ENCODE results near the gene CFAP73. TPM values are rescaled to one million over a fixed set of nuclear protein-coding genes. Genes with fewer than 3 reads are reported as not detected.

The CFAP73 gene
- total and polyA plus RNA-seq, 10 of the 15 experiments (the other 5 are each of a cell fraction or from before 2014, with no cell fraction given): 0.18 TPM; not detected in 9

- in situ Hi-C loops (cut with MboI): no loop called here
- POLR2A ChIA-PET: no interaction called here
- BruUV-seq (replicated peaks): no TSS peak
- Histone ChIP-seq H3K9me3 (replicated peaks; ENCODE audit: control insufficient read depth, insufficient read depth, low read length) (no peaks in the 10 kb centered on the region), H3K4me2 (ENCODE audit: control insufficient read depth, insufficient read depth) (no peak overlapping the region), H4K20me1 (ENCODE audit: control insufficient read depth, insufficient read depth) (no peaks in the 10 kb centered on the region), H2AFZ (ENCODE audit: control insufficient read depth, low read depth, low read length) (no peak overlapping the region), H3K4me3 (no peak overlapping the region), H3K27me3 (replicated peaks in 1 of 2; ENCODE audit: control insufficient read depth in 2 of 2, insufficient read depth in 2 of 2, low read length in 1 of 2) (no peaks in the 10 kb centered on the region), H3K9ac (ENCODE audit: control insufficient read depth, insufficient read depth, low read length) (no peak overlapping the region), H3K36me3 (ENCODE audit: control insufficient read depth in 2 of 2, insufficient read depth in 2 of 2, low read length in 1 of 2) (no peaks in the 10 kb centered on the region), H3K27ac (ENCODE audit: control insufficient read depth, insufficient read depth) (no peak overlapping the region), H3K4me1 (ENCODE audit: control insufficient read depth, insufficient read depth, low read length) (no peaks in the 10 kb centered on the region; the same call in 1 of the 2 replicates), H3K79me2 (ENCODE audit: control insufficient read depth, insufficient read depth, low read length) (no peaks in the 10 kb centered on the region)
- TF ChIP-seq, protein P1, sequence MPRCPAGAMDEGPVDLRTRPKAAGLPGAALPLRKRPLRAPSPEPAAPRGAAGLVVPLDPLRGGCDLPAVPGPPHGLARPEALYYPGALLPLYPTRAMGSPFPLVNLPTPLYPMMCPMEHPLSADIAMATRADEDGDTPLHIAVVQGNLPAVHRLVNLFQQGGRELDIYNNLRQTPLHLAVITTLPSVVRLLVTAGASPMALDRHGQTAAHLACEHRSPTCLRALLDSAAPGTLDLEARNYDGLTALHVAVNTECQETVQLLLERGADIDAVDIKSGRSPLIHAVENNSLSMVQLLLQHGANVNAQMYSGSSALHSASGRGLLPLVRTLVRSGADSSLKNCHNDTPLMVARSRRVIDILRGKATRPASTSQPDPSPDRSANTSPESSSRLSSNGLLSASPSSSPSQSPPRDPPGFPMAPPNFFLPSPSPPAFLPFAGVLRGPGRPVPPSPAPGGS (IDR thresholded peaks at IDR 0.05; ENCODE audit: borderline replicate concordance, insufficient read depth, low read depth, low read length, poor library complexity, severe bottlenecking): no peak
- no peak for TF ChIP-seq SIN3A (IDR thresholded peaks at IDR 0.05; ENCODE audit: low read depth, low read length)
- TF ChIP-seq CEBPB (IDR thresholded peaks at IDR 0.05; ENCODE audit: borderline replicate concordance in 1 of 2, low read depth in 2 of 2, low read length in 2 of 2): no peak
- no peak for TF ChIP-seq BCL11A (IDR thresholded peaks at IDR 0.05; ENCODE audit: low read depth, low read length)
- no peak for TF ChIP-seq BHLHE40 (IDR thresholded peaks at IDR 0.05; ENCODE audit: borderline replicate concordance in 1 of 2, low read depth in 2 of 2, low read length in 1 of 2)
- no peak for TF ChIP-seq IKZF2 (IDR thresholded peaks at IDR 0.05)
- no peak for TF ChIP-seq ELK1 (IDR thresholded peaks at IDR 0.05; ENCODE audit: low read depth, low read length)
- RAD21 ChIA-PET (ENCODE audit: unreplicated experiment): no interaction called here
- ATAC-seq: no peak
- SMC1A ChIA-PET (ENCODE audit: uncharacterized antibody, unreplicated experiment): interaction anchor here (1.2 kb wide), 1 partner anchor 10 kb away, joined by 4 read pairs; no protein-coding TSS in a partner anchor
- 57% methylated on average over 8 of the region's 8 CpGs for WGBS (ENCODE audit: insufficient coverage, insufficient replicate concordance, low lambda C conversion rate, missing lambda C conversion rate)
- DNase-seq (ENCODE audit: low read depth, low spot score): no peak
- FAIRE-seq: no peak
- CTCF ChIA-PET: interaction anchor here (2.0 kb wide), 1 partner anchor 29 kb away, joined by 10 read pairs; no protein-coding TSS in a partner anchor
- intact Hi-C loops (cut with micrococcal nuclease; ENCODE audit: unreplicated experiment): no loop called here
Observed at GRCh38 chr12:113143959-113144358, 5.6 kb upstream of the CFAP73 start.
